Neural progenitor cell (in vitro differentiated cells): ENCODE measurements around the gene S1PR4. TPM values are rescaled to one million over a fixed set of nuclear protein-coding genes. Genes with fewer than 3 reads are reported as not detected.

Experiments
- DNase-seq: peaks from one replicate; pipeline ENCODE4 v3.0.0-alpha.2; 2016; ENCODE audit warnings: low spot score
- H2AFZ ChIP-seq: fragments of 200-600 bp; sonication (generic); replicated peaks from 2 replicates; pipeline ENCODE4 v1.6.1; 2016; ENCODE audit warnings: antibody characterized with exemption
- H3F3A ChIP-seq: fragments of 200-600 bp; sonication (generic); 2 replicates; pipeline ENCODE4 v1.6.1; 2016; ENCODE audit warnings: antibody characterized with exemption, low read depth
- H3K27ac ChIP-seq: fragments of 200-600 bp; sonication (generic); 2 replicates; pipeline ENCODE4 v1.5.1; 2016; ENCODE audit warnings: mild to moderate bottlenecking
- H3K27me3 ChIP-seq: fragments of 200-600 bp; sonication (generic); 2 replicates; pipeline ENCODE4 v1.6.1; 2016; ENCODE audit warnings: mild to moderate bottlenecking, moderate library complexity
- H3K36me3 ChIP-seq: fragments of 200-600 bp; sonication (generic); 2 replicates; pipeline ENCODE4 v1.5.1; 2016
- H3K4me1 ChIP-seq: fragments of 200-600 bp; sonication (generic); 2 replicates; pipeline ENCODE4 v1.6.1; 2016; ENCODE audit warnings: mixed run types
- H3K4me2 ChIP-seq: fragments of 200-600 bp; sonication (generic); 2 replicates; pipeline ENCODE4 v1.6.1; 2016
- H3K4me3 ChIP-seq: fragments of 200-600 bp; sonication (generic); 2 replicates; pipeline ENCODE4 v1.5.1; 2016
- H3K79me2 ChIP-seq: fragments of 200-600 bp; sonication (generic); 2 replicates; pipeline ENCODE4 v1.6.1; 2016; ENCODE audit warnings: low read depth
- H3K9ac ChIP-seq: fragments of 200-600 bp; sonication (generic); 2 replicates; pipeline ENCODE4 v1.6.1; 2016
- H3K9me3 ChIP-seq: fragments of 200-600 bp; sonication (generic); 2 replicates; pipeline ENCODE4 v1.5.1; 2016; ENCODE audit warnings: low read depth
- H4K20me1 ChIP-seq: fragments of 200-600 bp; sonication (generic); 2 replicates; pipeline ENCODE4 v1.6.1; 2016; ENCODE audit warnings: low read depth
- H3K27ac Mint-ChIP-seq: 3 replicates; pipeline ENCODE4 v1.8.0; 2021; ENCODE audit warnings: mixed read lengths
- H3K27me3 Mint-ChIP-seq: 2 replicates; pipeline ENCODE4 v1.8.0; 2022; ENCODE audit warnings: low read depth, mild to moderate bottlenecking, inconsistent platforms, moderate library complexity, mixed read lengths; ENCODE audit not compliant: insufficient read depth
- H3K36me3 Mint-ChIP-seq: 3 replicates; pipeline ENCODE4 v1.8.0; 2021; ENCODE audit warnings: mixed read lengths
- H3K4me1 Mint-ChIP-seq: 3 replicates; pipeline ENCODE4 v1.8.0; 2021; ENCODE audit warnings: mixed read lengths
- H3K4me3 Mint-ChIP-seq: 3 replicates; pipeline ENCODE4 v1.8.0; 2021; ENCODE audit warnings: mild to moderate bottlenecking, moderate library complexity, mixed read lengths
- H3K9me3 Mint-ChIP-seq: 3 replicates; pipeline ENCODE4 v1.8.0; 2020; ENCODE audit warnings: mixed read lengths
- EZH2 ChIP-seq: fragments of 200-600 bp; sonication (generic); IDR thresholded peaks from 2 replicates; pipeline ENCODE4 v1.6.1; 2017; ENCODE audit warnings: antibody characterized with exemption, mild to moderate bottlenecking, moderate library complexity
- EZH2phosphoT487 ChIP-seq: fragments of 200-600 bp; sonication (generic); IDR thresholded peaks from 2 replicates; pipeline ENCODE4 v1.6.1; 2017; ENCODE audit warnings: antibody characterized with exemption
- total RNA-seq: library from RNA; depleted of rRNA; stranded (reverse); fragments of >200 nt; gene quantifications from 2 replicates; pipeline ENCODE4 v1.2.3, GENCODE V29; 2015; ENCODE audit warnings: low replicate concordance
- TF ChIP-seq, protein P1 (sequence below): fragments of 200-600 bp; sonication (generic); IDR thresholded peaks from 2 replicates; pipeline ENCODE4 v1.5.1; 2017; ENCODE audit warnings: antibody characterized with exemption, mild to moderate bottlenecking

The S1PR4 gene
- total RNA-seq, 1 donor from 2014 or later, result not detected

GRCh38 chr19:3154957-3155736 is 23.4 kb upstream of the S1PR4 start:
- Histone ChIP-seq H3K4me2 (no peak overlapping the region), H3K9ac (no peak overlapping the region), H3K36me3 (no peaks in the 10 kb centered on the region), H3K4me1 (no peaks in the 10 kb centered on the region), H4K20me1 (no peaks in the 10 kb centered on the region), H3K9me3 (no peaks in the 10 kb centered on the region), H2AFZ (no peak overlapping the region), H3K79me2 (no peaks in the 10 kb centered on the region), H3K4me3 (no peak overlapping the region), H3K27me3 (no peaks in the 10 kb centered on the region), H3F3A (no peaks in the 10 kb centered on the region), H3K27ac (no peak overlapping the region)
- Mint-ChIP-seq H3K4me3 (no peak overlapping the region), H3K27ac (no peak overlapping the region), H3K27me3 (peaks cover 12% of the 10 kb centered on the region), H3K4me1 (peaks cover 5% of the 10 kb centered on the region), H3K36me3 (peaks cover 3% of the 10 kb centered on the region), H3K9me3 (peaks cover 2% of the 10 kb centered on the region)
- TF ChIP-seq EZH2, result no peak
- no peak for DNase-seq

GRCh38 chr19:3157096-3157845 is 21.3 kb upstream of the S1PR4 start:
- H3K4me2 ChIP-seq, result no peak overlapping the region
- H3K4me3 ChIP-seq, result no peak overlapping the region
- H3K9ac ChIP-seq, result no peak overlapping the region
- H3F3A ChIP-seq, result no peaks in the 10 kb centered on the region
- Mint-ChIP-seq H3K4me3 (no peak overlapping the region), H3K36me3 (peaks cover 3% of the 10 kb centered on the region), H3K9me3 (peaks cover 2% of the 10 kb centered on the region), H3K27ac (no peak overlapping the region), H3K4me1 (peaks cover 3% of the 10 kb centered on the region), H3K27me3 (peaks cover 13% of the 10 kb centered on the region)
- TF ChIP-seq, protein P1, sequence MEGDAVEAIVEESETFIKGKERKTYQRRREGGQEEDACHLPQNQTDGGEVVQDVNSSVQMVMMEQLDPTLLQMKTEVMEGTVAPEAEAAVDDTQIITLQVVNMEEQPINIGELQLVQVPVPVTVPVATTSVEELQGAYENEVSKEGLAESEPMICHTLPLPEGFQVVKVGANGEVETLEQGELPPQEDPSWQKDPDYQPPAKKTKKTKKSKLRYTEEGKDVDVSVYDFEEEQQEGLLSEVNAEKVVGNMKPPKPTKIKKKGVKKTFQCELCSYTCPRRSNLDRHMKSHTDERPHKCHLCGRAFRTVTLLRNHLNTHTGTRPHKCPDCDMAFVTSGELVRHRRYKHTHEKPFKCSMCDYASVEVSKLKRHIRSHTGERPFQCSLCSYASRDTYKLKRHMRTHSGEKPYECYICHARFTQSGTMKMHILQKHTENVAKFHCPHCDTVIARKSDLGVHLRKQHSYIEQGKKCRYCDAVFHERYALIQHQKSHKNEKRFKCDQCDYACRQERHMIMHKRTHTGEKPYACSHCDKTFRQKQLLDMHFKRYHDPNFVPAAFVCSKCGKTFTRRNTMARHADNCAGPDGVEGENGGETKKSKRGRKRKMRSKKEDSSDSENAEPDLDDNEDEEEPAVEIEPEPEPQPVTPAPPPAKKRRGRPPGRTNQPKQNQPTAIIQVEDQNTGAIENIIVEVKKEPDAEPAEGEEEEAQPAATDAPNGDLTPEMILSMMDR, result no peak
- TF ChIP-seq EZH2phosphoT487, result no peak
- no peak for TF ChIP-seq EZH2
- H3K9me3 ChIP-seq, result no peaks in the 10 kb centered on the region
- no peaks in the 10 kb centered on the region for H3K36me3 ChIP-seq
- no peaks in the 10 kb centered on the region for H3K79me2 ChIP-seq
- no peaks in the 10 kb centered on the region for H3K27me3 ChIP-seq
- no peak overlapping the region for H3K27ac ChIP-seq
- H4K20me1 ChIP-seq, result no peaks in the 10 kb centered on the region
- no peak for DNase-seq
- H2AFZ ChIP-seq, result no peak overlapping the region
- no peaks in the 10 kb centered on the region for H3K4me1 ChIP-seq

DNA sequence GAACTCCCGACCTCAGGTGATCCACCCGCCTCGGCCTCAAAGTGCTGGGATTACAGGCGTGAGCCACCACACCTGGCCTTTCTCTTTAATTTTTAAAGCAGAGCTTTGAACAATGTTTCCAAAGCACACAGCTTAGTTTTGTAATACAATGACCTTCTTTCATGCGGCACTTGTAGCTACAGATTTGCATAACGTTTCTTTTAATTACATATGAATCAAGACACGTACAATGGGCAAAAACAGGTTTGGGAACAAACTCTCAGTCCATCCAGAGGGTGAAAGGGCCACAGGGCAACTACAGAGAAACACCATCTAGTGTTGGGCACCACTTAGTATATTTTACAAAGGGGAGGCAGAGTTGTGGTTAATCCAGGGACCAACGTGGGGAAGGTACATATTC is 19.0 kb upstream of the S1PR4 start:
- no peak for DNase-seq
- peaks cover 3% of the 10 kb centered on the region for H3K4me1 Mint-ChIP-seq
- peaks cover 15% of the 10 kb centered on the region for H3K27me3 Mint-ChIP-seq
- Histone ChIP-seq H4K20me1 (no peaks in the 10 kb centered on the region), H3K27ac (no peak overlapping the region), H3K36me3 (no peaks in the 10 kb centered on the region), H2AFZ (no peak overlapping the region), H3K4me1 (no peaks in the 10 kb centered on the region), H3K4me3 (no peak overlapping the region), H3F3A (no peaks in the 10 kb centered on the region), H3K9ac (no peak overlapping the region), H3K9me3 (no peaks in the 10 kb centered on the region), H3K4me2 (no peak overlapping the region), H3K79me2 (no peaks in the 10 kb centered on the region), H3K27me3 (peaks cover 12% of the 10 kb centered on the region)
- peaks cover 2% of the 10 kb centered on the region for H3K9me3 Mint-ChIP-seq
- H3K4me3 Mint-ChIP-seq, result no peak overlapping the region
- TF ChIP-seq EZH2phosphoT487 (no peak), EZH2 (no peak)
- TF ChIP-seq, protein P1, result no peak
- peaks cover 3% of the 10 kb centered on the region for H3K36me3 Mint-ChIP-seq
- no peak overlapping the region for H3K27ac Mint-ChIP-seq

DNA sequence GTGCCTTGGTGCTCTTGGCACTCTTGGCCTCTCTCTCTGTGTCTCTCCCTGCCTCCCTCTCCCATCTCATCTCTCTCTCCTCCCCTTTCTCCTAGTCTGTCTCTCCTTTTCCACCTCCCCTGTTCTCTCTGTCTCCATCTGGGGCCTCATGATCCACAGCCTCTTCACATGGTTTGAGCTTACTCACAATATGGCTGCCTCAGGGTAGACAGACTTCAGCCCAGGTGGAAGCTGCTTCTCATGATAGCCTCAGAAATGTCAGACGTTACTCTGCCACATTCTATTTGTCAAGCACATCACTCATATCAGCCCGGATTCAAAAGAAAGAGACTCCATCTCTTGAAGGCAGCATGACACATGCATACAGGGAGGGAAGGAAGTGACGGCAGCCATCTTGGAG is 18.4 kb upstream of the S1PR4 start:
- H3K9ac ChIP-seq, result no peak overlapping the region
- H3K4me2 ChIP-seq, result no peak overlapping the region
- no peak overlapping the region for H3K4me3 ChIP-seq
- no peak overlapping the region for H3K27ac ChIP-seq
- no peak overlapping the region for H2AFZ ChIP-seq
- no peak for DNase-seq
- Mint-ChIP-seq H3K27me3 (peaks cover 15% of the 10 kb centered on the region), H3K9me3 (peaks cover 2% of the 10 kb centered on the region), H3K4me1 (peaks cover 3% of the 10 kb centered on the region), H3K27ac (no peak overlapping the region), H3K36me3 (peaks cover 3% of the 10 kb centered on the region), H3K4me3 (no peak overlapping the region)
- H4K20me1 ChIP-seq, result no peaks in the 10 kb centered on the region
- H3K27me3 ChIP-seq, result peaks cover 15% of the 10 kb centered on the region
- H3K4me1 ChIP-seq, result no peaks in the 10 kb centered on the region
- H3F3A ChIP-seq, result no peaks in the 10 kb centered on the region
- H3K36me3 ChIP-seq, result no peaks in the 10 kb centered on the region
- H3K79me2 ChIP-seq, result no peaks in the 10 kb centered on the region
- no peaks in the 10 kb centered on the region for H3K9me3 ChIP-seq
- TF ChIP-seq, protein P1, result no peak
- TF ChIP-seq EZH2phosphoT487 (no peak), EZH2 (no peak)
